D721Med (cell line): ENCODE data around the gene NAXE.

ENCODE experiments used
- DNase-seq: peaks from one replicate; pipeline ENCODE4 v3.0.0; 2011; ENCODE audit warnings: low spot score; ENCODE audit not compliant: insufficient read length
- FAIRE-seq: peaks from 2 replicates; lab custom pipeline; 2011; peaks lifted over from hg19 to GRCh38; lab: Jason Lieb, UNC
- TF ChIP-seq, protein P1 (sequence below): IDR thresholded peaks from 2 replicates; pipeline ENCODE4 v1.5.1; 2012; ENCODE audit warnings: mild to moderate bottlenecking, control low read depth; ENCODE audit not compliant: insufficient read depth; ENCODE audit errors: missing control alignments

Gene NAXE

DNA sequence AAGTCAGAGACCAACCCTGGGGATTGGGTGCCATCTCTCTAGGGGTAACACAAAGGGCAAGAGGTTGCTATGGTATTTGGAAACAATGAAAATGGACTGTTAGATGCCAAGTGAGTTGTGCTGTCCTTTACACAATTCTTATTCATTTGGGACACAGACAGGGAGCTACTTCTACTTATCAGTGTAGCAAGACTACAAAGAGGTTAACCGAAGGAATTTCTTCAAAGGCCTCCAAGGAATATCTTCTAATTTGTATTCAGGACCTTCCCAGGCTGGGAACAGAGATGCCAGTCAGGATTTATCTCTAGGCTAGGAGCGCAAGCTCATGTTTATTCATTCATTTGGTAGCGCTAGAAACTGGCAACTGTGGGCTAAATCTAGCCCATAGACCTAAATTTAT lies 2.6 kb downstream of the NAXE start:
- TF ChIP-seq, protein P1, sequence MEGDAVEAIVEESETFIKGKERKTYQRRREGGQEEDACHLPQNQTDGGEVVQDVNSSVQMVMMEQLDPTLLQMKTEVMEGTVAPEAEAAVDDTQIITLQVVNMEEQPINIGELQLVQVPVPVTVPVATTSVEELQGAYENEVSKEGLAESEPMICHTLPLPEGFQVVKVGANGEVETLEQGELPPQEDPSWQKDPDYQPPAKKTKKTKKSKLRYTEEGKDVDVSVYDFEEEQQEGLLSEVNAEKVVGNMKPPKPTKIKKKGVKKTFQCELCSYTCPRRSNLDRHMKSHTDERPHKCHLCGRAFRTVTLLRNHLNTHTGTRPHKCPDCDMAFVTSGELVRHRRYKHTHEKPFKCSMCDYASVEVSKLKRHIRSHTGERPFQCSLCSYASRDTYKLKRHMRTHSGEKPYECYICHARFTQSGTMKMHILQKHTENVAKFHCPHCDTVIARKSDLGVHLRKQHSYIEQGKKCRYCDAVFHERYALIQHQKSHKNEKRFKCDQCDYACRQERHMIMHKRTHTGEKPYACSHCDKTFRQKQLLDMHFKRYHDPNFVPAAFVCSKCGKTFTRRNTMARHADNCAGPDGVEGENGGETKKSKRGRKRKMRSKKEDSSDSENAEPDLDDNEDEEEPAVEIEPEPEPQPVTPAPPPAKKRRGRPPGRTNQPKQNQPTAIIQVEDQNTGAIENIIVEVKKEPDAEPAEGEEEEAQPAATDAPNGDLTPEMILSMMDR, result no peak
- no peak for FAIRE-seq
- DNase-seq, result no peak

DNA sequence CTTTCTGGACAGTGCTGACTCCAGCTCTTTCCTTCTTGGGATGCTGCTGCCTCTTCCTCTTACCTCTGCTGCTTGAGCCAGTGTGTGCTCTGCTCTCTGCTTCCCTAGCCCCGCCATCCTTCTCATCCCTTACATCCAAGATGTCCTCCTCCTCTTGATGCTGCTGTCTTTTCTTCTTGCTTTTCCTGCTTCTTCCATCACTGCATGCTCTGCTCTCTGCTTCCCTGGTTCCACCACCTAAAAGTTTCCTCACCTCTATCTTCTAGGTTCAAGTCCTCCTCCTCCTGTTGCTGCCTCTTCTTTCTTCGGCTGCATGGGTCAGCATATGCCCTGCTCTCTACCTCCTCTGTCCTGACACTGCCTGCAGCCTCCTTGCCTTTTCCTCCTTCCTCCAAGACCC lies 3.4 kb downstream of the NAXE start:
- FAIRE-seq (no peak), DNase-seq (no peak)
- TF ChIP-seq, protein P1, result no peak

DNA sequence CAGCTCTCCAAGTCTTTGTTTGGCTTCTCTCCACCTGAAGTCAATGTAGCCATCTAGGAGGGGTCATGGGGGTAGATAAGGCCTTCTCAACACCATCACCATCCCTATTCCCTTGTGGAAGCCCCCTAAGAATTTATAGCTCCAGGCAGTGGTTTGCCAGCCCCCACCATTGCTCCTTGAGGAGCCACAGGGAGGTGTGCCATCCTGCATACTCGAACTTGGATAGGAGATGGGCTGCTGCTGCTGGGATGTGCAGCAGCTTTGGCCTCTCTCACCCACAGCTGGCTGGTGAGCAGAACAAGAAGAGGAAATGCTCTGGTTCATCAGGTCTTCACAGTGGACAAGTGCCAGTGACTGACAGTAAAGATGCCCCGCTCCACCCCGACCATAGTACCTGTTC lies 4.8 kb downstream of the NAXE start:
- FAIRE-seq, result no peak
- no peak for DNase-seq
- TF ChIP-seq, protein P1, result no peak

DNA sequence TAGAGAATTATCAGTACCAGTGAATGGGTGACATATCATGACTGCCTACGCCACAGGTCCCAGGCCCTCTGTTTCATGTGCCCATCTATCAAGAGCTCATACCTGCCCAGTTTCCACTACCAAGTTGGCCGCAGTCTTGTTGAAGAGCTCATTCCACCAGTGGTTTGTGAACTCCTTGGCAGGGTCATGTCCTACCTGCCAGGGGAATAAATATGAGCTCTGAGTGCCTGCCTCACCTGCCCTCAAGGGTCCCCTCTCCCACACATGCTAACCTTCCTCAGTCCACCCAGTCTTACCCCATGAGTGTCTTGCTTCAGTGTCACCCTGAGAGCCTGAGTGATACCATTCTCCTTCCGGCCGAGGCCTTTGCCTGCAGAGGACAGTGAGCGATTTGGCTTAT lies 6.5 kb downstream of the NAXE start:
- TF ChIP-seq, protein P1, result no peak
- DNase-seq (no peak), FAIRE-seq (no peak)

DNA sequence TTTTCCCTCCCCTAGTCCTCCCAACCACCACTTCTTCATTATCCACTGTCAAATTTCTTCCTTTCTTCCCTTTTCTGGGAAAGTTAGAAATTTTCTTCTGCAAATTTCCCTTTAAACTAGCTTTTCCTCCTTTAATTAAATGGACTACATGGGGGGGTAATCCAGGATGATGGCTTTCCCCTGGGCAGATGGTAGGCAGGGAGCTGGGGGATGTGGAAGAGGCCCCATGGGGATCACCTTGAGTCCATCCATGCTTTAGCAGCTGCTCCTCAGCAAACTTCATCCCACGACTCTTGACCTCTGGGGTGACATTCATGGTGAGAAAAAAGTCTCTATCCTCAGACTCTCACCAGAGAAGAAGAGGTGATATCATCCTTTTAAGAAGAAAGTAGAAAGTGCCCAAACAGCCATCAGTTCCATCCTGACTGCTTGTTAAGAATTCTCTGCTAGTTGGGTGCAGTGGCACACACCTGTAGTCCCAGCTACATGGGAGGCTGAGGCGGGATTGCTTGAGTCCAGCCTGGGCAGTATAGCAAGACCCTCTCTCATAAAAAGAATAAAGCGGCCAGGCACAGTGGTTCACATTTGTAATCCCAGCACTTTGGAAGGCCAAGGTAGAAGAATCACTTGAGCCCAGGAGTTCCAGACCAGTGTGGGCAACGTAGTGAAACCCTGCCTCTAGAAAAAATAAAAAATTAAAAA lies 7.3 kb downstream of the NAXE start:
- FAIRE-seq (no peak), DNase-seq (no peak)
- TF ChIP-seq, protein P1, result no peak

DNA sequence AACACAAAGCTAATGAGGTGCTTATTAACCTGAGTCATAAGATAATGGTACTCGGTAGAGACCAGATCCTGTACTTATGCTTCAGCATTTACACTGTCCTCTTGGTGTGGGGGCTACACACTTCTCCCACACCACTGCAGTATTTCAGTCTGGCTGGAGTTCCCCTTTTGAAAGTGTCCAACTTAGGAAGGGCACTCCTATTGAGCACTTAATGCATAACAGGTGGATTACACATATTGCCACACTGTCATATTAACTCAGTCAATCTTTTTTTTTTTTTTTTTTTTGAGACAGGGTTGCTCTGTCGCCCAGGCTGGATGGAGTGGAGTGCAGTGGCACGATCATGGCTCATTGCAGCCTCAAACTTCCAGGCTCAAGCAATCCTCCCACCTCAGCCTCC lies 8.2 kb downstream of the NAXE start:
- DNase-seq, result no peak
- TF ChIP-seq, protein P1, result no peak
- no peak for FAIRE-seq

DNA sequence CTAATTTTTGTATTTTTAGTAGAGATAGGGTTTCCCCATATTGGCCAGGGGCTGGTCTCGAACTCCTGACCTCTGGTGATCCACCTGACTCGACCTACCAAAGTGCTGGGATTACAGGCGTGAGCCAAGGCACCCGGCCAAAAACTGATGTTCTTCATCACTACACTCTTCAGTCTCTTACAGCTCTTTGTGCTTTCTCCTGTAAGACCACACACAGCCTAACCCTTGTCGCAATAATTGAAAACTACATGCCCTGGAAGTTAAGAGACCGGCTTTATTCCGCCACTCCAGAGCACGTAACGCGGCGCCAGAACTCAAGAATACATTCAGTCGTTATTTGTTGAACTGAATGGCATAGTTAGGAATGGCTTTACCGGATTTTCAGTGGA lies 9.2 kb downstream of the NAXE start:
- DNase-seq (no peak), FAIRE-seq (no peak)
- TF ChIP-seq, protein P1, result no peak
